ENCODE results near the gene GALNT13.

DNA sequence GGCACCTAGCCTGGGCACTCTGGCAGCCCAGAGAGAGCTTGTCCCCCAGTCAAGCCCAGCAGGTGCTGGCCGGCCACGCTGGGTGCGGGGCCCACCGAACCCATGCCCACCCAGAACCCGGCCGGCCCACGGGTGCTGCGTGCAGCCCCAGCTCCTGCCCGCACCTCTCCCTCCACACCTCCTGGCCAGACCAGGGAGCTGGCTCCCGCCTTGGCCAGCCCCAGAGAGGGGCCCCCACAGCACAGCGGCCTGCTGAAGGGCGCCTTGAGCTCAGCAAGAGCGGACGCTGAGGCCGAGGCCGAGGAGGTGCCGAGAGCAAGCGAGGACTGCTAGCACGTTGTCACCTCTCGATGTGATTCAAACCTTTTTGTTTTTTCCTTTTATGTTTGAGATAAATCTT is 419.8 kb downstream of the GALNT13 start:
- TF ChIP-seq, protein P1, sequence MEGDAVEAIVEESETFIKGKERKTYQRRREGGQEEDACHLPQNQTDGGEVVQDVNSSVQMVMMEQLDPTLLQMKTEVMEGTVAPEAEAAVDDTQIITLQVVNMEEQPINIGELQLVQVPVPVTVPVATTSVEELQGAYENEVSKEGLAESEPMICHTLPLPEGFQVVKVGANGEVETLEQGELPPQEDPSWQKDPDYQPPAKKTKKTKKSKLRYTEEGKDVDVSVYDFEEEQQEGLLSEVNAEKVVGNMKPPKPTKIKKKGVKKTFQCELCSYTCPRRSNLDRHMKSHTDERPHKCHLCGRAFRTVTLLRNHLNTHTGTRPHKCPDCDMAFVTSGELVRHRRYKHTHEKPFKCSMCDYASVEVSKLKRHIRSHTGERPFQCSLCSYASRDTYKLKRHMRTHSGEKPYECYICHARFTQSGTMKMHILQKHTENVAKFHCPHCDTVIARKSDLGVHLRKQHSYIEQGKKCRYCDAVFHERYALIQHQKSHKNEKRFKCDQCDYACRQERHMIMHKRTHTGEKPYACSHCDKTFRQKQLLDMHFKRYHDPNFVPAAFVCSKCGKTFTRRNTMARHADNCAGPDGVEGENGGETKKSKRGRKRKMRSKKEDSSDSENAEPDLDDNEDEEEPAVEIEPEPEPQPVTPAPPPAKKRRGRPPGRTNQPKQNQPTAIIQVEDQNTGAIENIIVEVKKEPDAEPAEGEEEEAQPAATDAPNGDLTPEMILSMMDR (IDR thresholded peaks at IDR 0.05), result no peak
- no peak for TF ChIP-seq POLR2A (IDR thresholded peaks at IDR 0.05)

Data from testis (tissue), 2 donors.